Adrenal gland (tissue), 12 donors: ENCODE results near the gene SLC22A7. TPM values are rescaled to one million over a fixed set of nuclear protein-coding genes. Genes with fewer than 3 reads are reported as not detected.

Source experiments
- DNase-seq, 7 donors: peaks; one replicate each; pipeline ENCODE4 v3.0.0-alpha.2; 2019 to 2020
- H3K27ac ChIP-seq, 5 donors: fragments of 200-600 bp; sonication (generic) in 4 of 5; 1 replicate in 3 of 5; 2 replicates in 2 of 5; pipeline versions ENCODE4 v1.5.1 to v1.8.0; 2016 to 2020; ENCODE audit warnings: mild to moderate bottlenecking in 1 of 5
- H3K27me3 ChIP-seq: fragments of 200-600 bp; 2 replicates; pipeline ENCODE4 v1.8.0; 2021
- H3K36me3 ChIP-seq, 2 donors: fragments of 200-600 bp; replicated peaks in 1 of 2; 1 replicate in 1 of 2; 2 replicates in 1 of 2; pipeline versions ENCODE4 v1.5.1 to v1.8.0; 2018 to 2022
- H3K4me1 ChIP-seq, 2 donors: fragments of 200-600 bp; replicated peaks in 1 of 2; 1 replicate in 1 of 2; 2 replicates in 1 of 2; pipeline versions ENCODE4 v1.5.1 to v1.8.0; 2018 to 2021
- H3K4me3 ChIP-seq, 4 donors: fragments of 200-600 bp; sonication (generic) in 3 of 4; one replicate each; pipeline ENCODE4 v1.5.1; 2016 to 2018
- H3K9me3 ChIP-seq, 3 donors: fragments of 200-600 bp; sonication (generic) in 1 of 3; replicated peaks in 1 of 3; 1 replicate in 2 of 3; 2 replicates in 1 of 3; pipeline versions ENCODE4 v1.5.1 to v1.8.0; 2016 to 2021
- CTCF ChIP-seq, 6 experiments: fragments of 450-650 bp in 4 of 6; fragments of 200-600 bp in 2 of 6; sonication (generic) in 1 of 6; IDR thresholded peaks; 1 replicate in 5 of 6; 2 replicates in 1 of 6; pipeline versions ENCODE4 v1.5.1 to v1.8.0; 2016 to 2021; ENCODE audit warnings: antibody characterized with exemption in 6 of 6, mild to moderate bottlenecking in 2 of 6, moderate library complexity in 1 of 6
- POLR2A ChIP-seq, 2 donors: fragments of 450-650 bp; IDR thresholded peaks; one replicate each; pipeline ENCODE4 v1.6.1; 2017; ENCODE audit warnings: antibody characterized with exemption in 2 of 2, mild to moderate bottlenecking in 2 of 2, moderate library complexity in 1 of 2
- WGBS, 4 donors: extraction: QIAGEN DNeasy Blood & Tissue Kit in 2 of 4; methylation state at CpG; one replicate each; pipeline versions ENCODE4 v1.1.5 to v1.1.7; 2013 to 2017; 5-methylcytosine and 5-hydroxymethylcytosine counted together
- intact Hi-C, 2 donors: fragments of 100-400 bp; cut with DNase I; formaldehyde crosslinking; loops; one replicate each; pipeline versions ENCODE4 v1.14.1 to v1.15.0; 2022 to 2023
- polyA plus RNA-seq, 3 donors: library from polyadenylated mRNA; stranded (reverse); fragments of 200-250 nt in 2 of 3; fragments of 350-450 nt in 1 of 3; fragmentation: Illumina TruSeq in 1 of 3; extraction: RNeasy Lipid Tissue Mini Kit (QIAGEN cat#74804) in 1 of 3; gene quantifications; one replicate each; pipeline ENCODE4 v1.2.3, GENCODE V29; 2013 to 2014
- total RNA-seq, 9 donors: library from RNA; depleted of rRNA in 4 of 9; stranded (reverse); fragments of >200 nt in 4 of 9; fragments of 120-200 nt in 1 of 9; fragmentation: NEBNext Ultra II Directional in 1 of 9; extraction: Animal tissue kit (Norgen Biotek cat#: 25700) in 1 of 9; gene quantifications; one replicate each; pipeline versions ENCODE4 v1.1.0 to v1.2.4, GENCODE V29; 2013 to 2023
- donor health status: healthy with polysubstance abuse.
- donor health status: Bipolar disorder and iron deficiency.
- donor health status: DM: yes; HTN: yes; CAD: no.
- donor health status: DM: no; HTN: no; CAD: no.
- donor health status: DM: no; HTN: no; CAD: no.
- donor health status: DM: yes; HTN: yes; CAD: no.

The SLC22A7 gene
- total and polyA plus RNA-seq, 12 donors, result 0.14 TPM; not detected in 11

DNA sequence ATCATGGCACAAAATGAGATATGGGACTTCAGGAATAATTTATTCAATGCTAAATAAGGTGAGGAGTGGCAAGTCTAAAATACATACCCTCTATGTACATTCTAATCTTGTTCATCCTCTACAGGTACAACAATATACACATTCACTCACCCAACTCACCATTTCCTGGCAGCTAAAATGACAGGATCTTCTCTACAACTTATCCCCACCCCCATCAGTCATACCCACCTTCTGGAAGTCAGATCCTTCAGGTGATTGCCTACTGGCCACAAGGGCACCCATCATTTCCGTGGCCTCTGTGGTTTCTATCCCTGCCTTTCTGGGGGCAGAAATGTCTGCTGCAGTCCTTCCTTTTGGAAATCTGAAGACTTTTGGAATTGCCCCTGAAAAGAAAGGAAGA, 33.4 kb downstream of the SLC22A7 start:
- DNase-seq, result no peak
- no peak for TF ChIP-seq CTCF (IDR thresholded peaks at IDR 0.05)
- TF ChIP-seq POLR2A (IDR thresholded peaks at IDR 0.05), result no peak
- H3K4me1 ChIP-seq, result no peaks in the 10 kb centered on the region
- peaks cover 0 to 2% of the 10 kb centered on the region in 2 donors for H3K36me3 ChIP-seq
- no peak overlapping the region for H3K27ac ChIP-seq
- no peak overlapping the region for H3K4me3 ChIP-seq
- no peaks in the 10 kb centered on the region for H3K9me3 ChIP-seq
- intact Hi-C loops, result no loop called here
- 68 to 91% (median 76%) methylated on average over 1 of the region's 1 CpG for WGBS, 4 donors
- H3K27me3 ChIP-seq, result no peaks in the 10 kb centered on the region

- H3K9me3 ChIP-seq, result no peaks in the 10 kb centered on the region
- no peak for DNase-seq
- H3K4me1 ChIP-seq, result no peaks in the 10 kb centered on the region
- no peak overlapping the region for H3K4me3 ChIP-seq
- no peaks in the 10 kb centered on the region for H3K27me3 ChIP-seq
- no peak overlapping the region for H3K27ac ChIP-seq
- H3K36me3 ChIP-seq, result peaks cover 0 to 2% of the 10 kb centered on the region in 2 donors
- TF ChIP-seq CTCF (IDR thresholded peaks at IDR 0.05) (no peak), POLR2A (IDR thresholded peaks at IDR 0.05) (no peak)
- intact Hi-C loops, result no loop called here
- 60 to 72% (median 70%) methylated on average over 4 of the region's 4 CpGs for WGBS, 4 donors
These were observed 33.8 kb downstream of the SLC22A7 start for GRCh38 chr6:43331891-43332290.

DNA sequence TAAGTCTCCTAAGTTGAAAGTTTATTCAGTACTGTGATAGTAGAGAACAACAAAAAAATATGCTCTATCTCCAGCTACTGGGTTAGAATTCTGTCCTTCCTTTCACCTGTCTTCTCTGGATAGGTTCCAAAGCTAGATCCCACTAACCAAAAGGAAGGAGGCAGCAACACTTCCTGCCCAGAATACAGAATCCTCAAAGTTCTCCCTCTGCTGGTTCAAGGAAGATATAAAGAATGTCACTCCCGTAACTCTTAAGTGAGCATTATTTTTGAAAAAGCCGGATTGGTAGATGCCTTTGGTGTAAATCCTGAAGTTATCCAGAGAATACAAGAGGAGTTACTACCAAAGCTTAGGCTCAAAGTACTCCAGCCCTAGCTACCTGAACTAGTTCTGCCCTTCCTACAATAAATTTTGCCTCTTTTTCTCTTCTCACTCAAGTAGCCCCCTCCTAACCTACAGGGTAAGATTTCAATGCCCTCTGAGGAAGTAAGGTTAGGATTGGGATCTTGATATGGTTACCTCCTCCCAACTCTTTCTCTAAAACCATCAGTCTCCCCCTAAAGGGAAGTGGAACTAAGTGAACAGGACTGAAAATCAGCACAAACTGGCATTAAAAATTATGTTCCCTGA, 36.5 kb downstream of the SLC22A7 start:
- H3K27ac ChIP-seq, result no peak overlapping the region
- no peaks in the 10 kb centered on the region for H3K27me3 ChIP-seq
- no peak for TF ChIP-seq POLR2A (IDR thresholded peaks at IDR 0.05)
- peak; percentile 45 to 68 (median 64) for TF ChIP-seq CTCF (IDR thresholded peaks at IDR 0.05)
- intact Hi-C loops, result loop anchor here (2.0 to 5.0 kb wide), 2 partner anchors 67 to 72 kb away; no protein-coding TSS in a partner anchor
- H3K4me3 ChIP-seq, result no peak overlapping the region
- WGBS, 4 donors, result 15 to 32% (median 22%) methylated on average over 2 of the region's 2 CpGs
- H3K4me1 ChIP-seq, result no peaks in the 10 kb centered on the region
- peaks cover 0 to 19% of the 10 kb centered on the region in 2 donors for H3K36me3 ChIP-seq
- peak in 2 of 7 donors; percentile 11 to 12 for DNase-seq
- H3K9me3 ChIP-seq, result no peaks in the 10 kb centered on the region

- TF ChIP-seq POLR2A (IDR thresholded peaks at IDR 0.05) (no peak), CTCF (IDR thresholded peaks at IDR 0.05) (no peak)
- Histone ChIP-seq H3K4me3 (no peak overlapping the region), H3K4me1 (no peaks in the 10 kb centered on the region), H3K27ac (no peak overlapping the region), H3K36me3 (peaks cover 0 to 28% of the 10 kb centered on the region in 2 donors), H3K9me3 (no peaks in the 10 kb centered on the region), H3K27me3 (no peaks in the 10 kb centered on the region)
- intact Hi-C loops, result loop anchor here (2.0 to 5.0 kb wide), 2 partner anchors 68 to 73 kb away; no protein-coding TSS in a partner anchor
- 87 to 97% (median 95%) methylated on average over 3 of the region's 3 CpGs for WGBS, 4 donors
- no peak for DNase-seq
These were observed 37.4 kb downstream of the SLC22A7 start for GRCh38 chr6:43335469-43335868.
